GM12891 (cell line): ENCODE measurements around the gene AGO3.
"Not testable (repeated sequence)": the region's sequence is repeated elsewhere in the genome, so short reads cannot be mapped to it uniquely, and the experiment has no call there.

Experiments used
- DNase-seq: peaks from one replicate; pipeline ENCODE4 v3.0.0; 2011; ENCODE audit warnings: low spot score; ENCODE audit not compliant: insufficient read length
- FAIRE-seq: peaks from 2 replicates; lab custom pipeline; 2011; peaks lifted over from hg19 to GRCh38; lab: Jason Lieb, UNC
- PAX5 ChIP-seq: IDR thresholded peaks from 2 replicates; pipeline ENCODE4 v1.6.1; 2011; ENCODE audit warnings: low read length, moderate library complexity, mild to moderate bottlenecking; ENCODE audit not compliant: insufficient read depth, severe bottlenecking
- POLR2A ChIP-seq: IDR thresholded peaks from 2 replicates; pipeline ENCODE4 v1.6.1; 2011; ENCODE audit warnings: low read depth, low read length, control low read depth
- POLR2AphosphoS5 ChIP-seq: IDR thresholded peaks from 2 replicates; pipeline ENCODE4 v1.6.1; 2011; ENCODE audit warnings: low read depth, low read length, control low read depth
- POU2F2 ChIP-seq: IDR thresholded peaks from 2 replicates; pipeline ENCODE4 v1.6.1; 2011; ENCODE audit warnings: low read depth, mild to moderate bottlenecking, control low read depth, low read length, moderate library complexity
- SPI1 ChIP-seq: IDR thresholded peaks from 2 replicates; pipeline ENCODE4 v1.6.1; 2011; ENCODE audit warnings: low read depth, low read length, control low read depth
- TAF1 ChIP-seq: IDR thresholded peaks from 2 replicates; pipeline ENCODE4 v1.6.1; 2011; ENCODE audit warnings: low read depth, low read length, control low read depth

AGO3 gene

GRCh38 chr1:35988237-35988636 lies 57.3 kb downstream of the AGO3 start:
- FAIRE-seq (no peak), DNase-seq (no peak)
- no peak for TF ChIP-seq POLR2AphosphoS5

GRCh38 chr1:36006941-36007500 lies 76.1 kb downstream of the AGO3 start:
- no peak for DNase-seq
- TF ChIP-seq SPI1 (no peak), PAX5 (no peak), POLR2AphosphoS5 (no peak), TAF1 (no peak), POLR2A (no peak), POU2F2 (no peak)
- peak; percentile 48 for FAIRE-seq

- TF ChIP-seq POLR2AphosphoS5: no peak
- TF ChIP-seq POU2F2: no peak
- TF ChIP-seq PAX5: no peak
- TF ChIP-seq TAF1: no peak
- no peak for TF ChIP-seq POLR2A
- no peak for TF ChIP-seq SPI1
- no peak for DNase-seq
- no peak for FAIRE-seq
These were observed 76.8 kb downstream of the AGO3 start for GRCh38 chr1:36007741-36008140.

GRCh38 chr1:36008546-36009197 lies 77.8 kb downstream of the AGO3 start:
- DNase-seq (no peak), FAIRE-seq (no peak)
- TF ChIP-seq TAF1: no peak
- no peak for TF ChIP-seq PAX5
- no peak for TF ChIP-seq POLR2A
- TF ChIP-seq POU2F2: no peak
- no peak for TF ChIP-seq SPI1
- TF ChIP-seq POLR2AphosphoS5: no peak

- no peak for FAIRE-seq
- DNase-seq: no peak
- no peak for TF ChIP-seq POU2F2
- TF ChIP-seq TAF1: no peak
- no peak for TF ChIP-seq SPI1
- no peak for TF ChIP-seq POLR2A
- no peak for TF ChIP-seq PAX5
- TF ChIP-seq POLR2AphosphoS5: no peak
These were observed 83.9 kb downstream of the AGO3 start for GRCh38 chr1:36014722-36015220.

GRCh38 chr1:36016686-36017085 lies 85.8 kb downstream of the AGO3 start:
- FAIRE-seq (no peak), DNase-seq (no peak)
- TF ChIP-seq PAX5: no peak
- no peak for TF ChIP-seq POLR2A
- TF ChIP-seq SPI1: no peak
- TF ChIP-seq POU2F2: no peak
- TF ChIP-seq POLR2AphosphoS5: no peak
- no peak for TF ChIP-seq TAF1

- FAIRE-seq: peak; percentile 98
- peak; percentile 2 for DNase-seq
- TF ChIP-seq TAF1 (peak; percentile 53; the same call in 1 of the 2 replicates), SPI1 (no peak), POLR2A (no peak; the same call in 1 of the 2 replicates), POLR2AphosphoS5 (no peak)
These were observed 92.3 kb downstream of the AGO3 start for GRCh38 chr1:36023098-36023769.

- not testable (repeated sequence) for FAIRE-seq, DNase-seq
These were observed 93.1 kb downstream of the AGO3 start for GRCh38 chr1:36024024-36024423.

GRCh38 chr1:36024847-36025246 lies 93.9 kb downstream of the AGO3 start:
- DNase-seq (no peak), FAIRE-seq (no peak)
- no peak for TF ChIP-seq POLR2A
- TF ChIP-seq TAF1: no peak
- TF ChIP-seq PAX5: no peak
- no peak for TF ChIP-seq POLR2AphosphoS5
- TF ChIP-seq SPI1: no peak
- TF ChIP-seq POU2F2: no peak

- FAIRE-seq (no peak), DNase-seq (no peak)
- TF ChIP-seq POLR2AphosphoS5 (no peak), POLR2A (no peak), PAX5 (no peak), POU2F2 (no peak), SPI1 (no peak), TAF1 (no peak)
These were observed 96.9 kb downstream of the AGO3 start for GRCh38 chr1:36027766-36028165.

GRCh38 chr1:36031441-36031840 lies 100.5 kb downstream of the AGO3 start:
- TF ChIP-seq TAF1: no peak
- no peak for TF ChIP-seq POLR2AphosphoS5
- TF ChIP-seq POLR2A: no peak
- no peak for TF ChIP-seq PAX5
- no peak for TF ChIP-seq POU2F2
- no peak for TF ChIP-seq SPI1
- FAIRE-seq: no peak
- no peak for DNase-seq
